NB4 (cell line): Measurements from ENCODE around the gene ARAP3.

Experiments used
- DNase-seq: peaks from one replicate; pipeline ENCODE4 v3.0.0; 2010; ENCODE audit warnings: low read depth
- H3K4me3 ChIP-seq: one replicate; pipeline ENCODE4 v1.5.1; 2011; ENCODE audit warnings: mild to moderate bottlenecking, low read depth, low read length, moderate library complexity
- MYC ChIP-seq: IDR thresholded peaks from 2 replicates; pipeline ENCODE4 v1.6.1; 2011; ENCODE audit warnings: low read depth, low read length
- POLR2A ChIP-seq: IDR thresholded peaks from 2 replicates; pipeline ENCODE4 v1.6.1; 2011; ENCODE audit warnings: mild to moderate bottlenecking; ENCODE audit not compliant: insufficient read length; ENCODE audit errors: extremely low read depth
- TF ChIP-seq, protein P1 (sequence below): IDR thresholded peaks from 2 replicates; pipeline ENCODE4 v1.6.1; 2011; ENCODE audit warnings: low read depth, low read length
- TF ChIP-seq, protein P2 (sequence below): IDR thresholded peaks from one replicate; pipeline ENCODE4 v1.5.1; 2012; ENCODE audit warnings: low read depth, low read length

Gene ARAP3

DNA sequence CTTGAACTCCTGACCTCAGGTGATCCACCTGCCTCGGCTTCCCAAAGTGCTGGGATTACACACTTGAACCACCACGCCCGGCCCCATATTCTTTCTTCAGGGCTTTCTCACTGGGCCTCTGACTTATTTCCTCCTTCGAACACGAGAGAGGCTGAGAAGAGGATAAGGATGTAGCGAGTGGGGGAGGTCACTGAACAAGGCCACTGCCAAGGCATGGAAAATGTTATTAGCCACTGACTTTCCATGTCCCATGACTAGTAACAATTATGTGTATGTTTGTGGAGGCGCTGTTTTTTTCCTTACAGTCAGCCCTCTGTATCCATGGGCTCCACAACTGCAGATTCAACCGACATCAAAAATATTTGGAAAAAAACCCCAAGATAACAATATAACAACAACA, 18.5 kb downstream of the ARAP3 start:
- DNase-seq = no peak
- H3K4me3 ChIP-seq = no peak overlapping the region
- TF ChIP-seq, protein P1, sequence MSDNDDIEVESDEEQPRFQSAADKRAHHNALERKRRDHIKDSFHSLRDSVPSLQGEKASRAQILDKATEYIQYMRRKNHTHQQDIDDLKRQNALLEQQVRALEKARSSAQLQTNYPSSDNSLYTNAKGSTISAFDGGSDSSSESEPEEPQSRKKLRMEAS = no peak
- TF ChIP-seq, protein P2, sequence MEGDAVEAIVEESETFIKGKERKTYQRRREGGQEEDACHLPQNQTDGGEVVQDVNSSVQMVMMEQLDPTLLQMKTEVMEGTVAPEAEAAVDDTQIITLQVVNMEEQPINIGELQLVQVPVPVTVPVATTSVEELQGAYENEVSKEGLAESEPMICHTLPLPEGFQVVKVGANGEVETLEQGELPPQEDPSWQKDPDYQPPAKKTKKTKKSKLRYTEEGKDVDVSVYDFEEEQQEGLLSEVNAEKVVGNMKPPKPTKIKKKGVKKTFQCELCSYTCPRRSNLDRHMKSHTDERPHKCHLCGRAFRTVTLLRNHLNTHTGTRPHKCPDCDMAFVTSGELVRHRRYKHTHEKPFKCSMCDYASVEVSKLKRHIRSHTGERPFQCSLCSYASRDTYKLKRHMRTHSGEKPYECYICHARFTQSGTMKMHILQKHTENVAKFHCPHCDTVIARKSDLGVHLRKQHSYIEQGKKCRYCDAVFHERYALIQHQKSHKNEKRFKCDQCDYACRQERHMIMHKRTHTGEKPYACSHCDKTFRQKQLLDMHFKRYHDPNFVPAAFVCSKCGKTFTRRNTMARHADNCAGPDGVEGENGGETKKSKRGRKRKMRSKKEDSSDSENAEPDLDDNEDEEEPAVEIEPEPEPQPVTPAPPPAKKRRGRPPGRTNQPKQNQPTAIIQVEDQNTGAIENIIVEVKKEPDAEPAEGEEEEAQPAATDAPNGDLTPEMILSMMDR = no peak
- TF ChIP-seq POLR2A = no peak
- no peak for TF ChIP-seq MYC

DNA sequence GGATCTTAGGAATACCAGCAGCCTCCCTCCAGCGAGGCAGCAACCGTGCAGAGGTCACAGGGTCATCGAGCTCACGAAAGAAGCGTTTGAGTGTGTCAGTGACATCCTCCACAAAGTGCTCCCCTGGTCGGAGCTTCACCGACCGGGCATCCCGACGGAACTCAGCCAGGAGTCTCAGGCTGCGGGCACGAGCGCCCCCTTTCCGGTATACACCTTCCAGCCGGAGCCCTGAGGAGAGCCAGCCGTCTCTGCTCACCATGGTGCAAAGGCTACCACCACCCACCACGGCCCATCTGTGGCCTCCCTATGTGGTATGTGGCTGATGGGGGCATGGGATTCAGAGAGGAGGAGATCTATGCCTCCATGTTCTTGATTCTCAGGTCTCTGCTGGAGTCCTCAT, 20.0 kb downstream of the ARAP3 start:
- DNase-seq = no peak
- TF ChIP-seq POLR2A (no peak), MYC (no peak)
- H3K4me3 ChIP-seq = no peak overlapping the region

DNA sequence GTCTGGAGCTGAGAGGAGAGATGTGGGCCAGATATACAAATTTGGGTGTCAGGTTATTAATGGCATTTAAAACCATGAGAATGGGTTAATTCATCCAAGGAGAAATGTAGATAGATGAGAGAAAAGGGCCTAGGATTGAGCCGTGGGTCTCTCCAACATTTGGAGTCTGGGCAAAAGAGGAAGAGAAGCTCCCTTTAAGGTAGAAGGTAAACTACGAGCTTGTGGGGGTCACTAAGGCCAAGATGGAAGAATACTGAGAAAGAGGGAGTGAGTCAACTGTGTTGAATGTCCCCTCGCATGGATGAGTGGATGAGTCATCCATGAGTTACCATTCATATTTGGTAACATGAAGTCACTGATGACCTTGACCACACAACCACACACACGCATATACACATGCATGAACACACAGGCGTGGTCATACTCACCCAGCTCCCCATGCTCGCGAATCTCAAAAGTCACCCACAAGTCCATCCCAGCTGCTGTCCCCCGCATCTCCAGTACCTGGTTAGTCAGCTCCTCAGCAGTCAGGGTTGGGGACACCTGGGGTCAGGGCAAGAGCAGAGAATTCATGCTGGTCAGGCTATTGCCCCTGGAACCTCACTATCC, 24.0 kb downstream of the ARAP3 start:
- DNase-seq = peak; percentile 36
- H3K4me3 ChIP-seq = no peak overlapping the region
- TF ChIP-seq MYC = no peak
- TF ChIP-seq, protein P1 = no peak

GRCh38 chr5:141657404-141657803, 24.6 kb downstream of the ARAP3 start:
- DNase-seq = no peak
- no peak overlapping the region for H3K4me3 ChIP-seq
- TF ChIP-seq MYC = no peak
- TF ChIP-seq, protein P2 = no peak
- TF ChIP-seq, protein P1 = no peak
- no peak for TF ChIP-seq POLR2A

DNA sequence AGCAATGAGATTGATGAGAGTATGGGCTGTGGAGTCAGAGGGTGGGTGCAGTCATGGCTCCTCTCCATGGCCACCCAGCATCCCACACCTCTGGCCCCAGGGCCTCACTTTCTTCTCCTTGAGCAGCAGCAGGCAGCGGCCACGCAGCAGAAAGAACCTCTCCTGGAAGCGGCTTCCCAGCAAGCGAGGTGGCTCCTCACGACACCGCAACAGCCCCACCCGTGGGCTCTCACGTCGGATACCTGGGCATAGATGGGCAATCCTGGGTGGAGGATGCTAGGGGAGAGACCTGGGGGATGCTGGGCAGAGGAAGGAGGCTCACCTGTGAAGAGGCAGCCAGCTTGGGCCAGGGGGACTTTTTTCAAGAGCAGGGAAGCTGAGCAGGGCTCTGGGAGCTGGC, 25.6 kb downstream of the ARAP3 start:
- no peak for DNase-seq
- H3K4me3 ChIP-seq = no peak overlapping the region
- no peak for TF ChIP-seq POLR2A
- TF ChIP-seq, protein P1 = no peak
- TF ChIP-seq, protein P2 = no peak
- TF ChIP-seq MYC = no peak

- no peak for DNase-seq
- no peak overlapping the region for H3K4me3 ChIP-seq
- TF ChIP-seq MYC (no peak), POLR2A (no peak)
- TF ChIP-seq, protein P2 = no peak
- TF ChIP-seq, protein P1 = no peak
Measured at GRCh38 chr5:141655020-141655419, 27.0 kb downstream of the ARAP3 start.

GRCh38 chr5:141654298-141654697, 27.7 kb downstream of the ARAP3 start:
- H3K4me3 ChIP-seq = no peak overlapping the region
- DNase-seq = no peak
- TF ChIP-seq, protein P1 = no peak
- TF ChIP-seq MYC = no peak
- TF ChIP-seq, protein P2 = no peak
